GM20000 (cell line): ENCODE data around the gene NHEJ1.

Experiments used
- DNase-seq: peaks from one replicate; pipeline ENCODE4 v3.0.0; 2012; ENCODE audit warnings: low spot score
- CTCF ChIP-seq: IDR thresholded peaks from 2 replicates; pipeline ENCODE4 v1.5.1; 2012; ENCODE audit warnings: mild to moderate bottlenecking, control low read depth; ENCODE audit errors: extremely low read depth, missing control alignments

NHEJ1 gene

DNA sequence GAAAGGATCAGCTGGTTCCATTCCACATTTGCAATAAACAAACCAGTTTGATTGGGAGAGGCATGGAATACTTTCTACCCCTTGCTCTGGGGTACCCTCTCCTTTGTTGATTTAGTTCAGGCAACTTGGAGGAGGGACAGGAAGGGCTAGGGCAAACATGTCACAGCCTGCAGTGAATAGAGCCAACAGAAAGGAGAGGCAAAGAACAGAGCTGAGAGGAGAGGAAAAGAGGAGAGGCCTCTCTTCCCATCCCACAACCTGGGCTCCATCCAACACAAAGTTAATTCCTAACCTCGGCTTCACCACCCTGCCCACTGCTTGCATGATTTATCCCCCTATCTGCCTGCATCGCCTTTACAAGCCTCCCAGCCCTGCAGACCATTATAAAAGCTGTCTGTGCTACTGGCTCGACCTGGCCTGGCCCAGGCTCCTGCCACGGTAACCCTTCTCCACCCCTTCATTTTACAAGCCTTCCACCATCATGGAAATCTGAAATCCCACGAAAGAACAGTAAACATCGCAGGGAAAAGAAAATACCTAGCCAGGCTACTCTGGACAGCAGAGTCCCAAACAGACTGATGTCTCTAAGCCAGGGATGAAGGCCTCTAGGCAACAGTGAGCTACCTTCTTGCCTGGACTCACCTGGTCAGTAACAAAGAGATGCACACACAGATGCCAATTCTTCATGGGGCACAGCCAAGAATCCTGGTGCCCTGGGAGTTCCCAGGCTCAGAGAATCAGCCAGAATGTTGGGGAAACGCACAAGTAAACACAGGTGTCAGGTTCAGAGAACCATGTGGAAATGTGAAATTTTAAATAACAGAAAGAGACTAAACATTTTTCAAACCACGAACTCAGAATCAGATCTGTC lies 43.6 kb downstream of the NHEJ1 start:
- no peak for DNase-seq
- TF ChIP-seq CTCF = no peak

DNA sequence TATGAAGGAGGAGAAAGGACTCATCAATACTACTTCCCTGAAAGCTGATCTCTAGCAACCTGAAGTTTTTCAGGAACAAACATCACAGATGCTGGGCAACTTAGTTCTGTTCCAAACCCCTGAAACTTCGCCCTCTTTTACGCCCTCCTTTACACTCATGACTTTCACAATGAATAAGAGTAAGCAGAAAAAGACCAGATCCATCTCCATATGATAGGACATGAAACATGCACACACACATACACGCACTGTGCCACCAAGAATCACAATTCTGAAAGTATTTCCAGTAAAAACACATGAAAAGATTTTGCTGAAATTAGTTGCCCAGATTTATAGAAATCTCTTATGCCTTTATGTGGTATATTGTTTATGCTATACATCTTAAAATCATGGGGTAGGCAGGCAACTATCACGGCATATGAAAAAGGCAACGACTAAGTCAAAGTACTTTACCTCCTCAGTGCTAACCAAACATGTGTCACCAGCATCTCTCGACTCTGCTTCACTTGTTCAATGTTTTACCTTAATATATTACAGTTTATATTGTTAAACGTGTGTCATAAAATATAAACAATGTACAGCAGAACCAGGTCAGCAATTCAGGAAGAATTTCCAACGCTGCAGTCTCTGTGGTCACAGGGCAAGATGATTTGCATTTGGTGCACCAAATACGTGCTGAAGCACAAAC lies 47.8 kb downstream of the NHEJ1 start:
- no peak for DNase-seq

GRCh38 chr2:219112062-219112406 lies 48.6 kb downstream of the NHEJ1 start:
- DNase-seq = no peak
- TF ChIP-seq CTCF = no peak

More for the DNA sequence above, 47.8 kb downstream of the NHEJ1 start:
- TF ChIP-seq CTCF = no peak

GRCh38 chr2:219111375-219112061 lies 49.1 kb downstream of the NHEJ1 start:
- TF ChIP-seq CTCF = no peak
- DNase-seq = no peak

DNA sequence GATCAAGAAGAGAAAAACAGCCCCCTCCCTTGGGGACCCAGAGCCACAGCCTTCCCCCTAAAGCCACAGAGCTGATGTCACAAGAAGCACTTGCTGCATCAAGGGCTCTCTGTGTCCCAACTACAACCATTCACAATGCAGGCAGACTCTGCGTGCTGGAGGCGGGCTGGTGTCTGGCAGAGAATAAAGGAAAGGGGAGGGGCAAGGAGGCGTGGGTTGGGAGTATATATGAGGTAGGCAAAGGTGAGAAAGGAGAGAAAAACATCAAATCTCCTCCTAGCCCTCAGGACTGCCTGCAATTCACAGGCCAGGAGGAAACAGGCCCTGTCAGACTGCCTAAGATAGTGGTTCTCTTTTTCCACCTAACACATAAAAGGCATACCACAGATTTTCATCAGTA lies 51.1 kb downstream of the NHEJ1 start:
- DNase-seq = no peak
- no peak for TF ChIP-seq CTCF

- no peak for TF ChIP-seq CTCF
- DNase-seq = no peak
Measured at GRCh38 chr2:219107758-219108157, 52.9 kb downstream of the NHEJ1 start.

- no peak for TF ChIP-seq CTCF
Measured at GRCh38 chr2:219106251-219106650, 54.4 kb downstream of the NHEJ1 start.

More at GRCh38 chr2:219106251-219106650, 54.4 kb downstream of the NHEJ1 start:
- DNase-seq = no peak
